ENCODE measurements around the gene HOXA2.

HOXA2 gene

DNA sequence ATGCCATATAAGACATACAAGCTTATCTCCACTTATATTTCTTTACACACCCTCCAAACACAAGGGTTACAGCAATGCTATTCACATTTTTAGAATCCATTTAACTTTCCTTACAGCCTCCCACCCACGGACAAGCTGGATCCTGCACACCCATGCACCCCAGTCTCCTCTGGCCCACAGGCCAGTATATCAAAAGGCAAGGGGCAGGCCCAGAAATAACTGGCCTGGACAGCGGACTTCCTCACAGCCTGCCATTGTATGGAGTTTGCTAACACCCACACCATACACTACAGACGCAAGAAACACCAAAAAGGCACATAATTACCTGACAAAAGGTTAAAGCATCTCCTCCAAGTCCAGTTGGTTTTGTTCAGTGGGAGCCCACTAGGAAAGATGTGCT, 16.1 kb upstream of the HOXA2 start:
- TF ChIP-seq, protein P1, sequence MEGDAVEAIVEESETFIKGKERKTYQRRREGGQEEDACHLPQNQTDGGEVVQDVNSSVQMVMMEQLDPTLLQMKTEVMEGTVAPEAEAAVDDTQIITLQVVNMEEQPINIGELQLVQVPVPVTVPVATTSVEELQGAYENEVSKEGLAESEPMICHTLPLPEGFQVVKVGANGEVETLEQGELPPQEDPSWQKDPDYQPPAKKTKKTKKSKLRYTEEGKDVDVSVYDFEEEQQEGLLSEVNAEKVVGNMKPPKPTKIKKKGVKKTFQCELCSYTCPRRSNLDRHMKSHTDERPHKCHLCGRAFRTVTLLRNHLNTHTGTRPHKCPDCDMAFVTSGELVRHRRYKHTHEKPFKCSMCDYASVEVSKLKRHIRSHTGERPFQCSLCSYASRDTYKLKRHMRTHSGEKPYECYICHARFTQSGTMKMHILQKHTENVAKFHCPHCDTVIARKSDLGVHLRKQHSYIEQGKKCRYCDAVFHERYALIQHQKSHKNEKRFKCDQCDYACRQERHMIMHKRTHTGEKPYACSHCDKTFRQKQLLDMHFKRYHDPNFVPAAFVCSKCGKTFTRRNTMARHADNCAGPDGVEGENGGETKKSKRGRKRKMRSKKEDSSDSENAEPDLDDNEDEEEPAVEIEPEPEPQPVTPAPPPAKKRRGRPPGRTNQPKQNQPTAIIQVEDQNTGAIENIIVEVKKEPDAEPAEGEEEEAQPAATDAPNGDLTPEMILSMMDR (IDR thresholded peaks at IDR 0.05; ENCODE audit: control insufficient read depth, insufficient read depth, low read depth, low read length, missing control alignments), result no peak
- H3K4me3 ChIP-seq (ENCODE audit: control insufficient read depth, low read depth, low read length), result no peak overlapping the region

DNA sequence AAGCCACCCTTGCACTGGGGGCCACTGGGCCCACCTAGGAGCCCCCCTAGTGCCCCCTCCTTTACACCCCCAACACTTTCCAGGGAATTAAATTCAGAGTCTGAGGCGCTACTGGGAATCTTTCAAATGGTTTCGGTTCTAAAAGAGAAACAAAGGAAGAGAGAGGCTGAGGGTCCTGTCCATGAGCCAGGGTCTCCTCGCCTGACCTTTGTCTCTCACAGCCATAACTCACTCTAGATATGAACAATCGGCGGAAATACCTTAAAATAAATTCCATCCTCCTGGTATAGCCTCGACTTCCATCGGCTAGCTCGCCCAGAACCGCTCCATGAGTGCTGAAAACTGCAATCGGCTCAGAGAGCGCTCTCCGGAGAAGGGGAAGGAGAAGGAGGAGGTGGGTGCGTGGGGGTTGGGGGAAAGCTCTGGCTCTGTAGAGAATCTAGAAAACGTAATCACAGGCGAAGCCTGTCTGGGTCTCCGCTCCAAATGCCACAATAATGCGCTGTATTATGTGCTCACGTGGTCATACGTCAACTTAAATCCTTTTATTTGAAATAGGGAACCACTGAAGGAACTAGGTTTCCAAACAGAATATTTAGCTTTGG, 15.5 kb upstream of the HOXA2 start:
- H3K4me3 ChIP-seq (ENCODE audit: control insufficient read depth, low read depth, low read length), result no peak overlapping the region
- DNase-seq (ENCODE audit: low read depth), result no peak
- TF ChIP-seq, protein P1 (IDR thresholded peaks at IDR 0.05; ENCODE audit: control insufficient read depth, insufficient read depth, low read depth, low read length, missing control alignments), result no peak

More for the DNA sequence above, 16.1 kb upstream of the HOXA2 start:
- DNase-seq (ENCODE audit: low read depth), result no peak

DNA sequence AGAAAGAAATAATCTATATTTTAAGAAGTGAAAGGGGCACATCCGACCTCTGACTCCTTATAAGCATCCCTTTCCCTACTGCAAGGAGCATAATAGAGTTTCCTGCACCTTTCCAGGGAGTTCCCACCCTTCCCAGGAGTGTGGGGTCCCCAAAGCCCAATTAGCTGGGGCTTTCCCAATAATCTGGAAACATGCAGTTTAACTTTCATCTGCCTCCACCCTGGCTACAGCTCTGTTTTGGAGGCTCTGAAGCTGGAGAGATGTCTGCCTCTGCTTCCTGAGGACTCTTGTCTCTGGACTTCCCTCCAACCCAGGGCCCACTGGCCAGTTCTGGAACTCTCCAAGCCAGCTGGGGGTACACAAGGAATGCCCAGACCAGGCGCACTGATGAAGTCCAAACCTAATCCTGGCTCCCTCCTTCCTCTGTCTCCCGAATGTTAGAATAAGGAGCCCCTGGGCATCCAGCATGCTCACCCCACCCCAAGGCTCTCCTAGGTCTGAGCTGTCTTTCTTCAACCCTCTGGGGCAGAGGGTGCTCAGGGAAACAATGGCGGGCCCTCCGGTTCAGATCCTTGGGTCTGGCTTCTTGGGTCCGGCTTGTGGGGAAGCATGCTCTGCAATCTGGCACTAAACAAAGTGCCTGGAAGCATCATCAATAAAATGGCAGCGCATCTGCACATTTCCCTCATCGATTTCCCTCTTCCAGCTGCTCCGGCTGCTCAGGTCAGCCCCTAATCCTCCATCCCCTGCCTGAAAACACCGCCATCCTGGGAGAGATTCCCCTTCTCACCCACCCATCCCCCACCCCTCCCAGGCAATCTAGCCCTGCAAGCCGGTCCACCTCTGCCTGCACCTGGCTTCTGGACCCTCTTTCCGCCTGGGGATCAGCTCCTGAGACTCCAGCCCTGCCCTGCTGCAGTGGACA, 14.7 kb upstream of the HOXA2 start:
- TF ChIP-seq, protein P1 (IDR thresholded peaks at IDR 0.05; ENCODE audit: control insufficient read depth, insufficient read depth, low read depth, low read length, missing control alignments), result no peak
- no peak overlapping the region for H3K4me3 ChIP-seq (ENCODE audit: control insufficient read depth, low read depth, low read length)

DNA sequence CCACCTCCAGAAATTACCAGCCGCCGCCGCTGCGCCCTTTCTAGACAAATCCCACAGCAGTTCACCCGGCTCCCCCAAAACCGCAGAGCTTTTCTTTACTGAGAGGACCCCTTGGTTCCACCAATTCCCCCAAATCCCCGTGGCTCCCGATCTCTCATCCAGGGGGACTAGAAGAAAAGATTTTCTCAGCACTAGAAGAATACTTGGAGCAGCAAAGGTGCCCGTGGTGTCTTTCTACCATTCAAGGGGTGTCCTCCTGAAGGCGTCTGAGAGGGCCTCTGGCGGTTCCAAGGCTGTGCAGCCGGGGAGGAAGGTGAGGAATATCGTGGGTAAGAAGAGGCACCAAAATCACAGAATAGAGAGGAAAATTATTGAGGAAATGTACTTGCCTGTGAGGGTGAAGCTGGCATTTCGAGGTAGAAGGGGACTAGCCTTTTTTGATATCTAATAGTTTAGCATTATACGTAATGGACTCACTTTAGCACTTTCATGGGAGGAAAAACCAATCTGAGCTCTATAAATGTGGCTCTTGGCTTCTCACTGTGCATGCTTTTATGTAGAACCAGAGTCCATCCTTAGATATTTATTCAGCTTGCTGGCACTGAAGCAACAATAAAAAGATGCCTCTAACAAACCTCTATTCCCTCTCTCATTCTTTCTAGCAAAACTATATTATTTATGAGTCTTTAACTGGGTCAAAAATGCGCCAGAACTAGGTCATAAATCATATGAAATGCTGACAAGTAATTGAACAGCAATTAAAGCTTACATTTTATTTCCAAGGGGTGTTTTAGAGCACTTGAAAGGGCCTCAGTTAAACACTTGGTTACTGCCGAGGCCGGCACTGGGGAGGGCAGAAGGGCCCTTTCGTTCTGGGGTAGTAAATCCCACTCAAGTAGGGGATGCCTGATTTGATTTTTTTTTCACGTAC, 13.8 kb upstream of the HOXA2 start:
- H3K4me3 ChIP-seq (ENCODE audit: control insufficient read depth, low read depth, low read length), result no peak overlapping the region
- TF ChIP-seq, protein P1 (IDR thresholded peaks at IDR 0.05; ENCODE audit: control insufficient read depth, insufficient read depth, low read depth, low read length, missing control alignments), result no peak

More for the DNA sequence above, 14.7 kb upstream of the HOXA2 start:
- no peak for DNase-seq (ENCODE audit: low read depth)

DNA sequence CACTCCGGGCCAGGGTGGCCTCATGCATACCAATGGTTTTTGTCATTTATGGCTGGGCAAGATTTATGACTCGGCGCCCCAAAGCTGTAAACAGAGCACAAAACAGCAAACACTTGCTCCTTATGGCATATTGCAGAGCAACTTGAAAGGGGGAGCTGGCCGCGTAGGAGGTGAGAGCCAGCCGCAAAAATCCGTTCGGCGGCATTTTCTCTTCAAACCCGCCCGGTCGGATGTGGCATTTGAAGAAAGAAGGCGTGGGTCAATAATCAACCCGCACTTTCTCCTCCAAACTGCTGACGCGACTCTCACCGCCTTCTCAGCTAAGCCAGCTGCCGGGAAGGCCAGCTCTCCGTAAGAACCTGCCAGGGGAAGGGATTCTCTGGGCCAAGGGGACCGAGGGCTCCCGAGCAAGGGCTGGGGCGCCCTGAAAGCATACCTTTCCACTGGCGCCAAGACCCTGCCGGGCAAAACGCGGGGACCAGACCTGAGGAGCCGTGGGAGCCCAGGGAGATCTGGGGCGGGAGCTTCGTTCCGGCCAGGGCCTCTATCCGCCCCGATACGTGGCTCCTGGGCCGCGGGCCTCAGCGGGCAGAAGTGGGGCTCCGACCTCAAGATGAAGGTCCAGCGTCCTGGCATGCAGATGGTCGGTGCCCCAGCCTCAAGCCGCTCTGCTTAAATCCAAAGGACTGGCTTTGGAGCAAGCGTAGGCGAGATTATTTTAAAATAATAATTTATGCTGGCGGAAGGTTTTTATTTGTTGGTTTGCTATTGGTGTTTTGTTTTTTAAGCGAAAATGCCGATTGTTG, 12.9 kb upstream of the HOXA2 start:
- DNase-seq (ENCODE audit: low read depth), result no peak
- no peak overlapping the region for H3K4me3 ChIP-seq (ENCODE audit: control insufficient read depth, low read depth, low read length)
- TF ChIP-seq, protein P1 (IDR thresholded peaks at IDR 0.05; ENCODE audit: control insufficient read depth, insufficient read depth, low read depth, low read length, missing control alignments), result no peak

More for the DNA sequence above, 13.8 kb upstream of the HOXA2 start:
- DNase-seq (ENCODE audit: low read depth), result no peak
